Right ventricle myocardium superior (tissue), 1 donor: Measurements from ENCODE around the gene SLC18A3. TPM values are rescaled to one million over a fixed set of nuclear protein-coding genes. Genes with fewer than 3 reads are reported as not detected.

Experiments used
- ATAC-seq: fragments of 200-7000 bp; cut with Tn5 transposase; one replicate; pipeline ENCODE4 v1.9.1; 2020; ENCODE audit warnings: mild to moderate bottlenecking; ENCODE audit not compliant: poor library complexity
- DNase-seq: peaks from one replicate; pipeline ENCODE4 v3.0.0-alpha.2; 2020
- intact Hi-C: fragments of 100-400 bp; cut with DNase I; formaldehyde crosslinking; loops from one replicate; pipeline ENCODE4 v1.11.2; 2022
- long read RNA-seq: library from polyadenylated mRNA; unstranded; transcript quantifications from one replicate; pipeline ENCODE4 v2.0.0, GENCODE V29; 2021
- total RNA-seq: library from RNA; stranded (reverse); fragmentation: NEBNext Ultra II Directional; extraction: Animal tissue kit (Norgen Biotek cat#: 25700); gene quantifications from one replicate; pipeline ENCODE4 v1.2.1, GENCODE V29; 2021
- donor health status: DM: no; HTN: yes; CAD: no; lungs with severe emphysema.

The SLC18A3 gene
- total RNA-seq = not detected
- long read RNA-seq = 0 reads

- intact Hi-C loops = no loop called here
- ATAC-seq = no peak
- no peak for DNase-seq
Measured at GRCh38 chr10:49610114-49610457, at the start of gene SLC18A3. Gene SLC18A3, plus strand, starts transcription at chr10:49610310. Its CDS starts 431 bp downstream, at chr10:49610741.

GRCh38 chr10:49560526-49560925, 49.6 kb upstream of the SLC18A3 start:
- no peak for DNase-seq
- no peak for ATAC-seq
- intact Hi-C loops = no loop called here

- intact Hi-C loops = no loop called here
- no peak for ATAC-seq
- no peak for DNase-seq
Measured at GRCh38 chr10:49562893-49563292, 47.2 kb upstream of the SLC18A3 start.

- peak; percentile 49 for ATAC-seq
- no peak for DNase-seq
- intact Hi-C loops = no loop called here
Measured at GRCh38 chr10:49564461-49565009, 45.6 kb upstream of the SLC18A3 start.

GRCh38 chr10:49567810-49568209, 42.3 kb upstream of the SLC18A3 start:
- intact Hi-C loops = no loop called here
- ATAC-seq (no peak), DNase-seq (no peak)

GRCh38 chr10:49568235-49568634, 41.9 kb upstream of the SLC18A3 start:
- ATAC-seq = no peak
- intact Hi-C loops = no loop called here
- DNase-seq = no peak

- intact Hi-C loops = no loop called here
- no peak for ATAC-seq
- DNase-seq = no peak
Measured at GRCh38 chr10:49569031-49569631, 41.0 kb upstream of the SLC18A3 start.

GRCh38 chr10:49571388-49571787, 38.7 kb upstream of the SLC18A3 start:
- intact Hi-C loops = no loop called here
- DNase-seq (no peak), ATAC-seq (no peak)

GRCh38 chr10:49572594-49573114, 37.5 kb upstream of the SLC18A3 start:
- ATAC-seq (no peak), DNase-seq (no peak)
- intact Hi-C loops = no loop called here

- ATAC-seq (no peak), DNase-seq (no peak)
- intact Hi-C loops = no loop called here
Measured at GRCh38 chr10:49575489-49576072, 34.5 kb upstream of the SLC18A3 start.

- intact Hi-C loops = no loop called here
- ATAC-seq (no peak), DNase-seq (no peak)
Measured at GRCh38 chr10:49577182-49577925, 32.8 kb upstream of the SLC18A3 start.

- intact Hi-C loops = no loop called here
- ATAC-seq (no peak), DNase-seq (no peak)
Measured at GRCh38 chr10:49578392-49578791, 31.7 kb upstream of the SLC18A3 start.

- intact Hi-C loops = no loop called here
- no peak for ATAC-seq
Measured at GRCh38 chr10:49579621-49580020, 30.5 kb upstream of the SLC18A3 start.

GRCh38 chr10:49585387-49585786, 24.7 kb upstream of the SLC18A3 start:
- DNase-seq = no peak
- ATAC-seq = no peak
- intact Hi-C loops = no loop called here

More at GRCh38 chr10:49579621-49580020, 30.5 kb upstream of the SLC18A3 start:
- DNase-seq = no peak

GRCh38 chr10:49587981-49588380, 22.1 kb upstream of the SLC18A3 start:
- intact Hi-C loops = no loop called here
- no peak for ATAC-seq
- DNase-seq = no peak

GRCh38 chr10:49592726-49593563, 17.2 kb upstream of the SLC18A3 start:
- ATAC-seq = peak; percentile 83
- intact Hi-C loops = loop anchor here (5.0 kb wide), 1 partner anchor 629 kb away; no protein-coding TSS in a partner anchor
- DNase-seq = no peak

- intact Hi-C loops = loop anchor here (5.0 kb wide), 1 partner anchor 629 kb away; no protein-coding TSS in a partner anchor
- DNase-seq (no peak), ATAC-seq (no peak)
Measured at GRCh38 chr10:49593564-49593875, 16.6 kb upstream of the SLC18A3 start.

- no peak for ATAC-seq
- intact Hi-C loops = loop anchor here (5.0 kb wide), 1 partner anchor 628 kb away; no protein-coding TSS in a partner anchor
- no peak for DNase-seq
Measured at GRCh38 chr10:49593998-49594397, 16.1 kb upstream of the SLC18A3 start.

GRCh38 chr10:49594594-49594993, 15.5 kb upstream of the SLC18A3 start:
- intact Hi-C loops = loop anchor here (5.0 kb wide), 1 partner anchor 628 kb away; no protein-coding TSS in a partner anchor
- ATAC-seq (peak; percentile 73), DNase-seq (no peak)
